Measurements from ENCODE around the gene THOC5. TPM values are rescaled to one million over a fixed set of nuclear protein-coding genes. Genes with fewer than 3 reads are reported as not detected.

The THOC5 gene
- total RNA-seq, 1 experiment from 2014 or later, result 74.4 TPM

DNA sequence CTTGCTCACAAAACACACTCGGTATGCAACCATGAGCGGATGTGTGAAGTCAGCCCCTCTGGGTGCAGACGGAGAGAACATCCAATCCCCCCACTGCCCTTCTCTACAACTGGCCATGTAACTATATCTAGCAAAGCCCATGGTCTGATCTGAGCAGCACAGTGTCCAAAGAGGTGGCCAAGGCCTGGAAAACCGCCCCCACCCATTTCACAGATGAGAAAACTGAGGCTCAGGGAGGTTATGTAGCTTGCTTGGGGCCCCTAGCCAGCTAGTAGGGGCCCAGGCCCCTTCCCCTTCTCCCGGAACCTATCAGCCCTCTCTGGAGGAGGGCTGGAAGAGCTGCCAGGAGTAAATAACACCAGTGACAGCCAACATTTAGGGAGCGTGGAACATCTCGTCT, 89.0 kb downstream of the THOC5 start:
- DNase-seq (ENCODE audit: low read depth, low spot score), result no peak
- Histone ChIP-seq H3K27ac (ENCODE audit: low read length) (no peak overlapping the region), H3K4me1 (ENCODE audit: control insufficient read depth, insufficient read depth, low read length) (no peaks in the 10 kb centered on the region), H3K9me3 (ENCODE audit: control insufficient read depth, insufficient read depth, low read depth, low read length) (no peaks in the 10 kb centered on the region), H3K27me3 (ENCODE audit: control insufficient read depth, insufficient read depth, low read length) (no peaks in the 10 kb centered on the region), H3K4me3 (ENCODE audit: low read depth in 2 of 2, low read length in 2 of 2) (no peak overlapping the region), H3K36me3 (ENCODE audit: control insufficient read depth, insufficient read depth, low read length) (no peaks in the 10 kb centered on the region)
- no TSS peak for BruUV-seq (replicated peaks)
- ChIA-PET CTCF (interaction anchor here (0.6 kb wide), 1 partner anchor 125 kb away, joined by 3 read pairs; no protein-coding TSS in a partner anchor), POLR2A (no interaction called here)
- no peak for ATAC-seq
- intact Hi-C loops (cut with micrococcal nuclease; ENCODE audit: unreplicated experiment), result no loop called here
- TF ChIP-seq, protein P1, sequence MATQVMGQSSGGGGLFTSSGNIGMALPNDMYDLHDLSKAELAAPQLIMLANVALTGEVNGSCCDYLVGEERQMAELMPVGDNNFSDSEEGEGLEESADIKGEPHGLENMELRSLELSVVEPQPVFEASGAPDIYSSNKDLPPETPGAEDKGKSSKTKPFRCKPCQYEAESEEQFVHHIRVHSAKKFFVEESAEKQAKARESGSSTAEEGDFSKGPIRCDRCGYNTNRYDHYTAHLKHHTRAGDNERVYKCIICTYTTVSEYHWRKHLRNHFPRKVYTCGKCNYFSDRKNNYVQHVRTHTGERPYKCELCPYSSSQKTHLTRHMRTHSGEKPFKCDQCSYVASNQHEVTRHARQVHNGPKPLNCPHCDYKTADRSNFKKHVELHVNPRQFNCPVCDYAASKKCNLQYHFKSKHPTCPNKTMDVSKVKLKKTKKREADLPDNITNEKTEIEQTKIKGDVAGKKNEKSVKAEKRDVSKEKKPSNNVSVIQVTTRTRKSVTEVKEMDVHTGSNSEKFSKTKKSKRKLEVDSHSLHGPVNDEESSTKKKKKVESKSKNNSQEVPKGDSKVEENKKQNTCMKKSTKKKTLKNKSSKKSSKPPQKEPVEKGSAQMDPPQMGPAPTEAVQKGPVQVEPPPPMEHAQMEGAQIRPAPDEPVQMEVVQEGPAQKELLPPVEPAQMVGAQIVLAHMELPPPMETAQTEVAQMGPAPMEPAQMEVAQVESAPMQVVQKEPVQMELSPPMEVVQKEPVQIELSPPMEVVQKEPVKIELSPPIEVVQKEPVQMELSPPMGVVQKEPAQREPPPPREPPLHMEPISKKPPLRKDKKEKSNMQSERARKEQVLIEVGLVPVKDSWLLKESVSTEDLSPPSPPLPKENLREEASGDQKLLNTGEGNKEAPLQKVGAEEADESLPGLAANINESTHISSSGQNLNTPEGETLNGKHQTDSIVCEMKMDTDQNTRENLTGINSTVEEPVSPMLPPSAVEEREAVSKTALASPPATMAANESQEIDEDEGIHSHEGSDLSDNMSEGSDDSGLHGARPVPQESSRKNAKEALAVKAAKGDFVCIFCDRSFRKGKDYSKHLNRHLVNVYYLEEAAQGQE (IDR thresholded peaks at IDR 0.05; ENCODE audit: insufficient read depth in 1 of 2, low read depth in 2 of 2, low read length in 1 of 2), result no peak
- TF ChIP-seq POLR2AphosphoS5 (IDR thresholded peaks at IDR 0.05; ENCODE audit: low read depth, low read length) (no peak), SIN3A (IDR thresholded peaks at IDR 0.05; ENCODE audit: borderline replicate concordance, insufficient read depth, low read depth, low read length) (no peak), TCF7L2 (IDR thresholded peaks at IDR 0.05; ENCODE audit: low read depth, low read length) (no peak)
- TF ChIP-seq, protein P2, sequence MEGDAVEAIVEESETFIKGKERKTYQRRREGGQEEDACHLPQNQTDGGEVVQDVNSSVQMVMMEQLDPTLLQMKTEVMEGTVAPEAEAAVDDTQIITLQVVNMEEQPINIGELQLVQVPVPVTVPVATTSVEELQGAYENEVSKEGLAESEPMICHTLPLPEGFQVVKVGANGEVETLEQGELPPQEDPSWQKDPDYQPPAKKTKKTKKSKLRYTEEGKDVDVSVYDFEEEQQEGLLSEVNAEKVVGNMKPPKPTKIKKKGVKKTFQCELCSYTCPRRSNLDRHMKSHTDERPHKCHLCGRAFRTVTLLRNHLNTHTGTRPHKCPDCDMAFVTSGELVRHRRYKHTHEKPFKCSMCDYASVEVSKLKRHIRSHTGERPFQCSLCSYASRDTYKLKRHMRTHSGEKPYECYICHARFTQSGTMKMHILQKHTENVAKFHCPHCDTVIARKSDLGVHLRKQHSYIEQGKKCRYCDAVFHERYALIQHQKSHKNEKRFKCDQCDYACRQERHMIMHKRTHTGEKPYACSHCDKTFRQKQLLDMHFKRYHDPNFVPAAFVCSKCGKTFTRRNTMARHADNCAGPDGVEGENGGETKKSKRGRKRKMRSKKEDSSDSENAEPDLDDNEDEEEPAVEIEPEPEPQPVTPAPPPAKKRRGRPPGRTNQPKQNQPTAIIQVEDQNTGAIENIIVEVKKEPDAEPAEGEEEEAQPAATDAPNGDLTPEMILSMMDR (IDR thresholded peaks at IDR 0.05), result no peak
- in situ Hi-C loops (cut with HindIII; ENCODE audit: low pct_unique_long_range_greater_than_20kb, low sequenced_read_pairs), result no loop called here

- DNase-seq (ENCODE audit: low read depth, low spot score) (no peak), ATAC-seq (no peak)
- no peaks in the 10 kb centered on the region for H3K9me3 ChIP-seq (ENCODE audit: control insufficient read depth, insufficient read depth, low read depth, low read length)
- no peaks in the 10 kb centered on the region for H3K27me3 ChIP-seq (ENCODE audit: control insufficient read depth, insufficient read depth, low read length)
- no TSS peak for BruUV-seq (replicated peaks)
- H3K36me3 ChIP-seq (ENCODE audit: control insufficient read depth, insufficient read depth, low read length), result no peaks in the 10 kb centered on the region
- intact Hi-C loops (cut with micrococcal nuclease; ENCODE audit: unreplicated experiment), result no loop called here
- POLR2A ChIA-PET, result interaction anchor here (0.6 kb wide), 1 partner anchor 44 kb away, joined by 6 read pairs; no protein-coding TSS in a partner anchor
- no peaks in the 10 kb centered on the region for H3K4me1 ChIP-seq (ENCODE audit: control insufficient read depth, insufficient read depth, low read length)
- CTCF ChIA-PET, result interaction anchor here (0.5 kb wide), 1 partner anchor 9 kb away, joined by 4 read pairs; no protein-coding TSS in a partner anchor
- H3K4me3 ChIP-seq (ENCODE audit: low read depth in 2 of 2, low read length in 2 of 2), result no peak overlapping the region
- TF ChIP-seq, protein P2 (IDR thresholded peaks at IDR 0.05), result no peak
- TF ChIP-seq, protein P1 (IDR thresholded peaks at IDR 0.05; ENCODE audit: insufficient read depth in 1 of 2, low read depth in 2 of 2, low read length in 1 of 2), result no peak
- TF ChIP-seq SIN3A (IDR thresholded peaks at IDR 0.05; ENCODE audit: borderline replicate concordance, insufficient read depth, low read depth, low read length) (no peak), POLR2AphosphoS5 (IDR thresholded peaks at IDR 0.05; ENCODE audit: low read depth, low read length) (no peak), TCF7L2 (IDR thresholded peaks at IDR 0.05; ENCODE audit: low read depth, low read length) (no peak)
- in situ Hi-C loops (cut with HindIII; ENCODE audit: low pct_unique_long_range_greater_than_20kb, low sequenced_read_pairs), result no loop called here
- H3K27ac ChIP-seq (ENCODE audit: low read length), result no peak overlapping the region
Observed at GRCh38 chr22:29463629-29464028, 89.9 kb downstream of the THOC5 start.

Measured in Panc1 (cell line).